Measurements from ENCODE around the gene ALOX5.
"Not testable (repeated sequence)": the region's sequence is repeated elsewhere in the genome, so short reads cannot be mapped to it uniquely, and the experiment has no call there.

The ALOX5 gene

DNA sequence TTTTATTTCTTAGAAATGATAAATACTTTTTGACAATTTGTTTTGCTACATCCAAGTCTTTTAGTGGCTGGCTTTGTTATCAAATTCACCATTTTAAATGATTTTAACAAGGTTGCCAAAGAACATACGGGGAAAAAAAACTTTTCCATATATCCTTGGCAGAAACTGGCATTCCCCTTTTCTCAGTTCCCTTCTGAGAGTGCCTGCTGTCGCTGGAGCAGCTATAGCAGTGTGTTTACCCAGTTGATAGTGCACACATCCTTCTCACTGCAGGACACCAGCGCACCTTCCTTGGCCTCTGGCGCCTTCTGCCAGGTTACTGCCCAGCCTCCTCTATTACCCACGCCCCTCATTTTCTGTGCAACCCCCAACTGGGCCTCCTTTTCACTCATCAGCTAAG lies 94.1 kb downstream of the ALOX5 start:
- no peak for DNase-seq (ENCODE audit: low spot score)

DNA sequence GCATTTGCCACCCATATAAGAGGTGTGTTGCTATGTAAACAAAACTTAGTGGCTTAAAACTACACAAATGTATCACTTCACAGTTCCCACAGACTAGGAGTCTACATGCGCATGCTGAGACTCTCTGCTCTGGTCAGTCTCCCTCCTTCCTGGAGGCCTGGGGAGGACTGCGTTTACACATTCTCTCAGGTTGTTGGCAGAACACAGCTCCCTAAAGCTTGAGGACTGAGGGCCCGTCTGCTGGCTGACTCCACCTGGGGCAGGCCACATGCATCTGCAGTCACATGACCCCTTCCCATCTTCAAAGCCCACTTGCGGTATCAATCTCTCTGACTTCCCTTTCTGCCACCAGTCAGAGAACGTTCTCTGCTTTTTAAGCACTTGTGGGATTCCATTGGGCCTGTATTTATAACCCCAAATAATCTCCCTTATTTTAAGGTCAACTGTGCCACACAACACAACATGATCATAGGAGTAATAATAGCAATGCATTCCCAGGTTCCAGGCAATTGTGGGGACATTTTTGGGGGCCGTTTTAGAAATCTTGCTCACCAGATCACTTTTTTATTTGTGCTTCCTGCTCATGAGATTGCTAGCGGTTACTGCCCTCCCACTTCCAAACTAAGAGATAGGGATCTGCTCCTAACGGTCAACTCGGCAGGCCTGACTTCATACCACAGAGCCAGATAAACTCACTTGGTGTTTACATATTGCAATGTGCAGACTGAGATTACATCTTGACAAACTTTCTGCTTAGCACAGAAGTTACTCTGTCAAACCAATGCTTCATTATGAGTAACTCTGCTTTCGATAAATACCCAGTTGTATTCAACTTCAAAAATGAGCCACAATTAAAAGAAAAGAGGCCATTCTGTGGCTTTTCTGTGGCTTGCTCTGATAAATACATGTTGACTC lies 96.3 kb downstream of the ALOX5 start:
- DNase-seq (ENCODE audit: low spot score): peak; percentile 22

DNA sequence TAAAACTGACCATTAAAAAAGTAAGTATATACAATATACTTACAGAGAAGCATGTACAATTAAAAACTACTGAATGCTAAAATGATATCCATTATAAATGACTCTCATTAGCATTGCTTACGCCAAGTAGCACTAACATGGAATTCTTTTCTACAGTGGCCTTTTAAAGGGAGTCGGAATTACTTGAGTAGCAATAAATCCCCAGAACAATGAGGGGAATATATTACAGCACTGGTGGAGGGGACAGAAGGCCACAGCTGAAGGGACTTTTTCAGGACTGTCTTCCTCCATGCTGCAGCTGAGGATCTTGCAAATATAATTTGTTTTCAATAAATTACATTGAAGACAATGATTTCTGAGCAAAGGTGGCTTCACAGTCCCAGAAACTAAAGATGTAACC lies 97.0 kb downstream of the ALOX5 start:
- DNase-seq (ENCODE audit: low spot score): no peak

DNA sequence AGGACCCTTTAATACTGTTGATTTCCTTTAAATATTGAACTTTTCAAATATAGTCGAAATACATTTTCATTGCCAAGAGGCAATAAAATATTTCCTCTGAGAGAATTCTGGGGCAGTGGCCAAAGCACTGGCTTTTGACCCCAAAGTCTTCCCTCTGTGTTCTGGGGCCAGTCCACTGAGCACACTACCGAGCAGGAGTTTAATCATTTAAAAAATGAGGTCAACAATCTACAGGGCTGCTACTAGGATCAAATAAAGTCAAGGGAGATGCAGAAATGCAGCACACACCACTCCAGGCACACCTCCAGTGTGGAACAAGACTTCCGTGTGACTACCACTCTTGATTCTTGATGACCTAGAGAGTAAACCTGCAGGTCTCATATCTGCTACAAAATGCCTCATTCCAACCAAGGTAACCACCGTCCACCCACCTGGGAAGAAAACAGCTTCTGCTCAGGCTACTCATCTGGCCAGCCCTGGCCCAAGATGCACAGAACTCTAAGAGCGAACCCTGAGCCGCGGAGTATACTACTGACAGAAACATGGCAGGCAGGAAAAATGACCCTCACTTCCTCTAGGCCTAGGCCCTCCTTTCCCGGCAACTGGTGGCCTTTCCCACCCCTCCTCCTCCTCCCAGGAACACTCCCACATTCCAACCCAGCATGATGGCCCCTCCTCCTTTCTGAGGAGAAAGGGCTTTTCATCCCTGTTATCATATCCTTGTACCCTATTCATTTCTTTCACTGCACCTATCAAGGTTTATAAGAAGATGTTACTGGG lies 97.7 kb downstream of the ALOX5 start:
- DNase-seq (ENCODE audit: low spot score): no peak

DNA sequence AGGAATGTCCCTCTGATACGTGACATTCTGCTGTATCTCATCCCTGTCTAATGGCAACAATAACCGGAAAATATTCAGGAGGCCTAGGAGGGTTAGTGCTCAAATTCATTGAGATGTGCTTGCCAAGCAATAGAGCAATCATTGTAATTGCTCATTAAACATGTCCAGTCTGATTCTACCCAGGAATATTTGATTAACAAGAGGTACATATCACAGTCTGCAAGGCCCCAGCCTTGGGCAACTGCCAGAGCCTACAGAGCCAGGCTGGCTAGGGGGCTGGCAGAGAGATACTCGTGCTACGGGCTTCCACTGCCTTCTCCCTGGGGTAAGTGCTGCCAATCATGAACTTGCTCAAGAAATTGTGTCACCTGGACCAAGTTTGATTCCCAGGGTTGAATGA lies 99.1 kb downstream of the ALOX5 start:
- DNase-seq (ENCODE audit: low spot score): no peak

DNA sequence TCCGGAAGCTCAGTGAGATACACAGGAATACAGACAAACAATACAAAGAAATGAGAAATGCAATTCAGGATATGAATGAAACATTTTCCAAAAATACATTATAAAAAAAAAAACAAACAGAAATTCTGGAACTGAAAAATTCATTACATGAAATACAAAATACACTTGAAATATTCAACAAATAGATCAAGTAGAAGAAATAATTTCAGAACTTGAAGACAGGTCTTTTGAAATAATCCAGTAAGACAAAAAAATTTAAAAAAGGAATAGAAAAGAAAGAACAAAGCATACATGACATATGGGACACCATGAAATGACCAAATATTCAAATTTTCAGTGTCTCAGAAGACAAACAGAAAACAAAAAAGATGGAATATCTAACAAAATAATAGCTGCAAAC lies 102.5 kb downstream of the ALOX5 start:
- no peak for DNase-seq (ENCODE audit: low spot score)

DNA sequence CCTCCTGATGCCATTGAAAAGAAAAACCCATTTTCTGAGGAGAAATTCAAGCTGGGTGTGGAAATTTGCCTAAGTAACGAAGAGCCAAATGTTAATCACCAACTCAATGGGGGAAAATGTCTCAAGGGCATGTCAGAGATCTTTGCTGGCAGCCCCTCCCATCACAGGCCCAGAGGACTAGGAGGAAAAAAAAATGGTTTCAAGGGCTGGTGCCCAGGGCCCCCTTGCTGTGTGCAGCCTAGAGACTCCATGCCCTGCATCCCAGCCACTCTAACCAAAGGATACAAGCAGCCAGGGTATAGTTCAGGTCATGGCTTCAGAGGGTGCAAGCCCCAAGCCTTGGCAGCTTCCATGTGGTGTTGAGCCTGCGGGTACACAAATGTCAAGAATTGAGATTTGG lies 106.3 kb downstream of the ALOX5 start:
- DNase-seq (ENCODE audit: low spot score): no peak

DNA sequence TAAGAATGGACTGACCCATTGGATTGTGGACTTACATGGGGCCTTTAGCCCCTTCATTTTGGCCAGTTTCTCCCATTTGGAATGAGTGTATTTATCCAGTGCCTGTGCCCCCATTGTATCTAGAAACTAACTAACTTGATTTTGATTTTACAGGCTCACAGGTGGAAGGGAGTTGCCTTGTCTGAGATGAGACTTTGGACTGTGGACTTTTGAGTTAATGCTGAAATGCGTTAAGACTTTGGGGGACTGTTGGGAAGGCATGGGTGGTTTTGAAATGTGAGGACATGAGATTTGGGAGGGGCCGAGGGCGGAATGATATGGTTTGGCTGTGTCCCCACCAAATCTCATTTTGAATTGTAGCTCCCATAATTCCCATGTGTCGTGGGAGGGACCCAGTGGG lies 107.1 kb downstream of the ALOX5 start:
- DNase-seq (ENCODE audit: low spot score): not testable (repeated sequence)

DNA sequence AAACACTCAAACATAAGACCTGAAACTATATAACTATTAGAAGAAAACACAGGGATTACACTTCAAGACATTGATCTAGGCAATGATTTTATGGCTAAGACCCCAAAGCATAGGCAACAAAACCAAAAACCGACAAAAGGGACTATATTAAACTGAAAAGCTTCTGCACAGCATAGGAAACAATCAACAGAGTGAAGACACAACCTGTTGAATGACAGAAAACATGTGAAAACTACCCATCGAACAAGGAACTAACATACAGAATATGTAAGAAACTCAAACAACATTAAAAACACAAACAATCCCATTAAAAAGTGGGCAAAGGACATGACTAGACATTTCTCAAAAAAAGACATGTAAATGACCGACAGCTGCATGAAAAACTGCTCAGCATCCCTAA lies 109.0 kb downstream of the ALOX5 start:
- DNase-seq (ENCODE audit: low spot score): no peak

DNA sequence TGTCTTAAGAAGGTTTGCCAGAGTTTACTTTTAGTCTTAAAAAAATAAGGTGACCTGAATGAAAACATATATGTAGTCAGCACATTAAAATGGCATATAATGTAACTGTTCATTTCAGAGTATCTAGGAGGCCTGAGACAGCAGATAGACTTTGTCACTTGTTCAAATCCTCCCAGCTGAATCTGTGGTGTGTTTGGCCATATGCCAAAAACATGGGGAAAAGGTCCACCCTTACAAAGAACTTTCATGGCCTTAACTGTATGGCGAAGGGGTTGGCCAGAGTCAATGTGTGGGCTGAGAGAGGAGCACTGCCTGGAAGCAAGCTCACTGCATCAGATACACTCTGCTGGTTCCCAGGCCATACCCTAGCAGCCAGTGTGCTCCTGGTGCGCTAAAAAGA lies 113.7 kb downstream of the ALOX5 start:
- no peak for DNase-seq (ENCODE audit: low spot score)

DNA sequence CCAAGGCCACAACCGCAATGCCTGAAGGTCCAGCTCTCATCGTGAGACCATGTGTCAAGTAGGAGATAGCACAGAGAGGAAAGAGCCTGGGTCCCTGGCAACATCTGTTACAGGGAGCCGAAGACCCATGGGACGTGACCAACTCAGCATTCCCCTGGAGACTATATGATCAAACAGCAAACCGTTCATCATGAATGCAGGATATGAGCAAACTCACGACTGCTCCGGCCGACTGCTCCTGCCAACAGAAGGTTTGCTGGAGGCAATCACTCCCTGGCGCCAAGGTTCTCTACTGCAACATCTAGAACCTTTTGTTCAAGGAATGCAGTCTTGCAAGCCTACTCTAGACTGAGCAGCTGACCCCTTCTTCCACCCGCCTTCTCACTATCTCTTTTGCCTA lies 114.3 kb downstream of the ALOX5 start:
- DNase-seq (ENCODE audit: low spot score): no peak

DNA sequence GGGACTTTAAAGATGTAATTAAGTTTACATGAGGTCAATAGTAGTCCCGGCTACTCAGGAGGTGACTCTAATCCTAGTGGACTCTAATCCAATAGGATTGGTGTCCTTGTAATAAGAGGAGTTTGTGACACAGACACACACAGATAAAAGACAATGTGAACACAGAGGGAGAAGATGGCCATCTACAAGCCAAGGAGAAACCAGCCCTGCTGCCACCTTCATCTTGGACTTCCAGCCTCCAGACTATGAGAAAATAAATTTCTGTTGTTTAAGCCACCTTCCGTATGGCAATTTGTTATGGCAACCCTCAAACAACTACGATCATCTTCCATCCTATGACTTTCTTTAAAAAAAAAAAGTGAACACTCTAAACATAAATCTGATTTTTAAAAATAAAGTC lies 116.3 kb downstream of the ALOX5 start:
- DNase-seq (ENCODE audit: low spot score): no peak

DNA sequence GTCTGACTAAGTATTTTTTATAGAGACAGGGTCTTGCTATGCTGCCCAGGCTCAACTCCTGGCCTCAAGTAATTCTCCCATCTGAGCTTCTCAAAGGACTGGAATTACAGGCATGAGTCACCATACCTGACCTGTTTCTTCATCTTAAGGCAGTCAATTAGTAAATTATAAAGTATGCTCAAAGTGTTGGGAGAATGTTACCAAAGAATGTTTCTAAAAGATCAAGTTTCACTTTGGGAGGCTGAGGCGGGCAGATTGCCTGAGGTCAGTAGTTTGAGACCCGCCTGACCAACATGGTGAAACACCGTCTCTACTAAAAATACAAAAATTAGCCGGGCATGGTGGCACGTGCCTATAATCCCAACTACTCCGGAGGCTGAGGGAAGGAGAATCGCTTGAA lies 117.0 kb downstream of the ALOX5 start:
- no peak for DNase-seq (ENCODE audit: low spot score)
